Esophagus squamous epithelium (tissue), 5 donors: ENCODE results near the gene VGLL3. TPM values are rescaled to one million over a fixed set of nuclear protein-coding genes. Genes with fewer than 3 reads are reported as not detected.
"Not testable (repeated sequence)": the region's sequence is repeated elsewhere in the genome, so short reads cannot be mapped to it uniquely, and the experiment has no call there.

Experiments
- DNase-seq: peaks from one replicate; lab custom pipeline; 2025; lab: John Stamatoyannopoulos, UW
- H3K27ac ChIP-seq, 4 donors: fragments of 200-600 bp; sonication (generic); one replicate each; pipeline ENCODE4 v1.5.1; 2016 to 2019; ENCODE audit warnings: mild to moderate bottlenecking in 1 of 4
- H3K27me3 ChIP-seq, 4 donors: fragments of 200-600 bp; sonication (generic); 1 replicate in 3 of 4; 2 replicates in 1 of 4; pipeline versions ENCODE4 v1.5.1 to v1.6.0; 2017 to 2021; ENCODE audit warnings: antibody characterized with exemption in 1 of 4
- H3K36me3 ChIP-seq, 3 donors: fragments of 200-600 bp; sonication (generic); one replicate each; pipeline ENCODE4 v1.5.1; 2016 to 2019
- H3K4me1 ChIP-seq, 3 donors: fragments of 200-600 bp; sonication (generic); one replicate each; pipeline ENCODE4 v1.5.1; 2017 to 2019
- H3K4me3 ChIP-seq, 4 donors: fragments of 200-600 bp; sonication (generic); 1 replicate in 3 of 4; 2 replicates in 1 of 4; pipeline ENCODE4 v1.5.1; 2016 to 2019; ENCODE audit warnings: mild to moderate bottlenecking in 2 of 4, moderate library complexity in 1 of 4
- H3K9me3 ChIP-seq, 3 donors: fragments of 200-600 bp; sonication (generic); one replicate each; pipeline ENCODE4 v1.5.1; 2016 to 2019
- CTCF ChIP-seq, 6 experiments: fragments of 450-650 bp in 4 of 6; fragments of 200-600 bp in 2 of 6; sonication (generic) in 2 of 6; IDR thresholded peaks; one replicate each; pipeline ENCODE4 v1.5.1; 2016 to 2019; ENCODE audit warnings: antibody characterized with exemption in 6 of 6, mild to moderate bottlenecking in 4 of 6, moderate library complexity in 4 of 6
- POLR2A ChIP-seq, 4 donors: fragments of 450-650 bp; IDR thresholded peaks; one replicate each; pipeline ENCODE4 v1.6.1; 2017; ENCODE audit warnings: antibody characterized with exemption in 4 of 4, mild to moderate bottlenecking in 4 of 4, moderate library complexity in 3 of 4
- WGBS, 2 donors: methylation state at CpG; one replicate each; pipeline ENCODE4 v1.1.5; 2018; 5-methylcytosine and 5-hydroxymethylcytosine counted together
- intact Hi-C: fragments of 100-400 bp; cut with DNase I; formaldehyde crosslinking; loops from one replicate; pipeline ENCODE4 v1.15.0; 2022
- total RNA-seq, 4 donors: library from RNA; depleted of rRNA; stranded (reverse); fragments of >200 nt; gene quantifications; one replicate each; pipeline ENCODE4 v1.1.0, GENCODE V29; 2016
- donor health status: DM: yes; HTN: yes; CAD: no.

The VGLL3 gene
- total RNA-seq, 4 donors from 2014 or later: 0.30 to 19.8 (median 4.1) TPM

- Histone ChIP-seq H3K4me1 (peaks cover 0 to 18% (median 7%) of the 10 kb centered on the region in 3 donors), H3K36me3 (no peaks in the 10 kb centered on the region), H3K9me3 (no peaks in the 10 kb centered on the region), H3K27ac (peak overlapping the region in 3 of 4 donors; percentile 43 to 74 (median 73)), H3K4me3 (peak overlapping the region in 1 of 4 donors; percentile 12), H3K27me3 (peaks cover 0 to 8% (median 0%) of the 10 kb centered on the region in 4 donors)
- 49 to 72% methylated on average over 2 of the region's 2 CpGs for WGBS, 2 donors
- intact Hi-C loops: no loop called here
- DNase-seq: no peak
- TF ChIP-seq POLR2A (IDR thresholded peaks at IDR 0.05) (no peak), CTCF (IDR thresholded peaks at IDR 0.05) (no peak)
These were observed 5.6 kb downstream of the VGLL3 start for GRCh38 chr3:86985181-86985826.

- Histone ChIP-seq H3K36me3 (no peaks in the 10 kb centered on the region), H3K9me3 (no peaks in the 10 kb centered on the region), H3K27ac (peak overlapping the region in 3 of 4 donors; percentile 36 to 79 (median 73)), H3K27me3 (no peaks in the 10 kb centered on the region), H3K4me1 (peaks cover 0 to 13% (median 7%) of the 10 kb centered on the region in 3 donors), H3K4me3 (no peak overlapping the region)
- no peak for DNase-seq
- intact Hi-C loops: no loop called here
- no peak for TF ChIP-seq CTCF (IDR thresholded peaks at IDR 0.05)
- no peak for TF ChIP-seq POLR2A (IDR thresholded peaks at IDR 0.05)
- 70 to 73% methylated on average over 2 of the region's 2 CpGs for WGBS, 2 donors
These were observed 6.7 kb downstream of the VGLL3 start for GRCh38 chr3:86984271-86984670.

- intact Hi-C loops: no loop called here
- peak overlapping the region in 2 of 4 donors; percentile 57 to 73 for H3K27ac ChIP-seq
- WGBS, 2 donors: 25 to 51% methylated on average over 2 of the region's 2 CpGs
- H3K27me3 ChIP-seq: no peaks in the 10 kb centered on the region
- no peaks in the 10 kb centered on the region for H3K9me3 ChIP-seq
- no peaks in the 10 kb centered on the region for H3K36me3 ChIP-seq
- no peak overlapping the region for H3K4me3 ChIP-seq
- DNase-seq: no peak
- peaks cover 0 to 13% (median 7%) of the 10 kb centered on the region in 3 donors for H3K4me1 ChIP-seq
- TF ChIP-seq CTCF (IDR thresholded peaks at IDR 0.05) (no peak), POLR2A (IDR thresholded peaks at IDR 0.05) (no peak)
These were observed 8.1 kb downstream of the VGLL3 start for GRCh38 chr3:86982883-86983282.

DNA sequence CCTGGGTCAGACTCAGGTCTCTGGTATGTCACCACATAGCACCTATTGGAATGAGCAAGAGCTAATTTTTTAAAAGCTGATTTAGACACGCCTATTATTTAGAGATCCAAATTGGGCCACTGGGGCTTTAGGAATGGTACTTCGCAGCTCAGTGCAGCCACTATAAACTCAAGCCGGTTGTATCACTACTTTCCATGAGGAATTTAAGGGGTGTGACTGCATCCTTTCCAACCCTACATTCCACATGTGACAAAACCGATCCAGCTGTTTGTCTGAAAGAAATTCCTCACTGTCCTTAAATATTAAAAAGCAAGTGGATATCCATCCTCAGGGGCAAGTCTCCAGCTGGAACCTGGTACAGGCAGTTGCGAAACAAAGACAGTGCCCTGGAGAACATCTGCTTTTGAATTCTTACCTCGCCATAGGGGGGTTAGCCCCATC is 12.8 kb downstream of the VGLL3 start:
- WGBS, 2 donors: 74 to 77% methylated on average over 6 of the region's 6 CpGs
- no peak for DNase-seq
- H3K9me3 ChIP-seq: no peaks in the 10 kb centered on the region
- H3K36me3 ChIP-seq: no peaks in the 10 kb centered on the region
- no peaks in the 10 kb centered on the region for H3K27me3 ChIP-seq
- peaks cover 0 to under 1% (median under 1%) of the 10 kb centered on the region in 3 donors for H3K4me1 ChIP-seq
- intact Hi-C loops: no loop called here
- peak overlapping the region in 2 of 4 donors; percentile 45 to 66 for H3K27ac ChIP-seq
- no peak for TF ChIP-seq CTCF (IDR thresholded peaks at IDR 0.05)
- TF ChIP-seq POLR2A (IDR thresholded peaks at IDR 0.05): no peak
- H3K4me3 ChIP-seq: no peak overlapping the region

- Histone ChIP-seq H3K9me3 (no peaks in the 10 kb centered on the region), H3K27ac (no peak overlapping the region), H3K36me3 (no peaks in the 10 kb centered on the region), H3K4me1 (no peaks in the 10 kb centered on the region), H3K4me3 (no peak overlapping the region), H3K27me3 (no peaks in the 10 kb centered on the region)
- no peak for TF ChIP-seq POLR2A (IDR thresholded peaks at IDR 0.05)
- intact Hi-C loops: no loop called here
- no peak for DNase-seq
These were observed 14.7 kb downstream of the VGLL3 start for GRCh38 chr3:86976219-86976618.

- intact Hi-C loops: not testable (repeated sequence)
These were observed 16.8 kb downstream of the VGLL3 start for GRCh38 chr3:86974177-86974576.

More at GRCh38 chr3:86974177-86974576, 16.8 kb downstream of the VGLL3 start:
- peak overlapping the region in 1 of 4 donors; percentile 2 for H3K27ac ChIP-seq
- not testable (repeated sequence) for H3K4me3 ChIP-seq, H3K27me3 ChIP-seq, H3K4me1 ChIP-seq, DNase-seq, H3K36me3 ChIP-seq, H3K9me3 ChIP-seq
- 82 to 95% methylated on average over 7 to 8 of the region's 8 CpGs for WGBS, 2 donors
